ENCODE results near the gene BABAM2. TPM values are rescaled to one million over a fixed set of nuclear protein-coding genes. Genes with fewer than 3 reads are reported as not detected.
A peak's percentile ranks its signal among the peaks of the same experiment; 100 is the strongest.

BABAM2 gene
- total and polyA plus RNA-seq, 3 experiments from 2014 or later: 59.4 to 66.7 (median 65.6) TPM

- Mint-ChIP-seq H3K4me3 (no peak overlapping the region), H3K27ac (no peak overlapping the region), H3K4me1 (peaks cover 0 to 1% (median 0%) of the 10 kb centered on the region in 3 donors), H3K36me3 (peaks cover 0 to 5% (median 3%) of the 10 kb centered on the region in 3 donors), H3K9me3 (no peaks in the 10 kb centered on the region), H3K27me3 (no peaks in the 10 kb centered on the region)
- no peaks in the 10 kb centered on the region for H3K27me3 ChIP-seq (ENCODE audit: insufficient read depth, low read length, poor library complexity, severe bottlenecking)
- CTCF ChIA-PET: no interaction called here
- no peak for DNase-seq
- H3K9me3 ChIP-seq (ENCODE audit: low read length): no peaks in the 10 kb centered on the region
- no peak overlapping the region for H3K4me3 ChIP-seq (ENCODE audit: low read length)
- POLR2A ChIA-PET: no interaction called here
- no peak overlapping the region for H3K27ac ChIP-seq (ENCODE audit: low read depth, low read length)
- H3K36me3 ChIP-seq (ENCODE audit: insufficient read depth, low read length): no peaks in the 10 kb centered on the region
- H3K4me1 ChIP-seq (ENCODE audit: insufficient read depth, low read length): no peaks in the 10 kb centered on the region
Measured at GRCh38 chr2:28319118-28320008, 428.8 kb downstream of the BABAM2 start.

- no peak for DNase-seq
- H3K4me1 ChIP-seq (ENCODE audit: insufficient read depth, low read length): no peaks in the 10 kb centered on the region
- no peaks in the 10 kb centered on the region for H3K9me3 ChIP-seq (ENCODE audit: low read length)
- H3K27ac ChIP-seq (ENCODE audit: low read depth, low read length): no peak overlapping the region
- no peaks in the 10 kb centered on the region for H3K36me3 ChIP-seq (ENCODE audit: insufficient read depth, low read length)
- CTCF ChIA-PET: no interaction called here
- POLR2A ChIA-PET: no interaction called here
- peak overlapping the region in 1 of 8 donors; percentile 54 for H3K27ac Mint-ChIP-seq
- H3K36me3 Mint-ChIP-seq: peaks cover 0 to 5% (median 3%) of the 10 kb centered on the region in 3 donors
- H3K4me3 ChIP-seq (ENCODE audit: low read length): no peak overlapping the region
- H3K27me3 ChIP-seq (ENCODE audit: insufficient read depth, low read length, poor library complexity, severe bottlenecking): no peaks in the 10 kb centered on the region
- peaks cover 0 to 2% (median 1%) of the 10 kb centered on the region in 3 donors for H3K4me1 Mint-ChIP-seq
- no peaks in the 10 kb centered on the region for H3K9me3 Mint-ChIP-seq
- H3K4me3 Mint-ChIP-seq: no peak overlapping the region
- H3K27me3 Mint-ChIP-seq: no peaks in the 10 kb centered on the region
Measured at GRCh38 chr2:28320009-28320365, 429.5 kb downstream of the BABAM2 start.

GRCh38 chr2:28320371-28320770 is 429.8 kb downstream of the BABAM2 start:
- ChIA-PET POLR2A (no interaction called here), CTCF (no interaction called here)
- Mint-ChIP-seq H3K27me3 (no peaks in the 10 kb centered on the region), H3K36me3 (peaks cover 0 to 5% (median 3%) of the 10 kb centered on the region in 3 donors), H3K27ac (peak overlapping the region in 2 of 8 donors; percentile 54 to 65), H3K9me3 (no peaks in the 10 kb centered on the region), H3K4me3 (no peak overlapping the region), H3K4me1 (peaks cover 0 to 5% (median 1%) of the 10 kb centered on the region in 3 donors)
- Histone ChIP-seq H3K27ac (ENCODE audit: low read depth, low read length) (no peak overlapping the region), H3K4me3 (ENCODE audit: low read length) (no peak overlapping the region), H3K27me3 (ENCODE audit: insufficient read depth, low read length, poor library complexity, severe bottlenecking) (no peaks in the 10 kb centered on the region), H3K4me1 (ENCODE audit: insufficient read depth, low read length) (no peaks in the 10 kb centered on the region), H3K9me3 (ENCODE audit: low read length) (no peaks in the 10 kb centered on the region), H3K36me3 (ENCODE audit: insufficient read depth, low read length) (no peaks in the 10 kb centered on the region)
- no peak for DNase-seq

GRCh38 chr2:28321426-28321825 is 430.9 kb downstream of the BABAM2 start:
- POLR2A ChIA-PET: no interaction called here
- Mint-ChIP-seq H3K9me3 (no peaks in the 10 kb centered on the region), H3K4me1 (peaks cover 0 to 5% (median 1%) of the 10 kb centered on the region in 3 donors), H3K4me3 (no peak overlapping the region), H3K36me3 (peaks cover 0 to 5% (median 3%) of the 10 kb centered on the region in 3 donors), H3K27me3 (no peaks in the 10 kb centered on the region), H3K27ac (peak overlapping the region in 5 of 8 donors; percentile 12 to 57 (median 38))
- no peak overlapping the region for H3K27ac ChIP-seq (ENCODE audit: low read depth, low read length)
- CTCF ChIA-PET: no interaction called here
- no peaks in the 10 kb centered on the region for H3K36me3 ChIP-seq (ENCODE audit: insufficient read depth, low read length)
- no peak overlapping the region for H3K4me3 ChIP-seq (ENCODE audit: low read length)
- no peaks in the 10 kb centered on the region for H3K9me3 ChIP-seq (ENCODE audit: low read length)
- DNase-seq: no peak
- H3K4me1 ChIP-seq (ENCODE audit: insufficient read depth, low read length): no peaks in the 10 kb centered on the region
- no peaks in the 10 kb centered on the region for H3K27me3 ChIP-seq (ENCODE audit: insufficient read depth, low read length, poor library complexity, severe bottlenecking)

- H3K27me3 ChIP-seq (ENCODE audit: insufficient read depth, low read length, poor library complexity, severe bottlenecking): no peaks in the 10 kb centered on the region
- peaks cover 0 to 5% (median 1%) of the 10 kb centered on the region in 3 donors for H3K4me1 Mint-ChIP-seq
- ChIA-PET CTCF (no interaction called here), POLR2A (no interaction called here)
- no peaks in the 10 kb centered on the region for H3K4me1 ChIP-seq (ENCODE audit: insufficient read depth, low read length)
- no peak overlapping the region for H3K4me3 ChIP-seq (ENCODE audit: low read length)
- no peak overlapping the region for H3K4me3 Mint-ChIP-seq
- H3K27ac ChIP-seq (ENCODE audit: low read depth, low read length): no peak overlapping the region
- no peak for DNase-seq
- peak overlapping the region in 1 of 8 donors; percentile 72 for H3K27ac Mint-ChIP-seq
- H3K36me3 Mint-ChIP-seq: peaks cover 0 to 5% (median 3%) of the 10 kb centered on the region in 3 donors
- H3K27me3 Mint-ChIP-seq: no peaks in the 10 kb centered on the region
- no peaks in the 10 kb centered on the region for H3K9me3 ChIP-seq (ENCODE audit: low read length)
- no peaks in the 10 kb centered on the region for H3K36me3 ChIP-seq (ENCODE audit: insufficient read depth, low read length)
- no peaks in the 10 kb centered on the region for H3K9me3 Mint-ChIP-seq
Measured at GRCh38 chr2:28322051-28322450, 431.5 kb downstream of the BABAM2 start.

GRCh38 chr2:28322456-28322855 is 431.9 kb downstream of the BABAM2 start:
- ChIA-PET CTCF (no interaction called here), POLR2A (no interaction called here)
- no peaks in the 10 kb centered on the region for H3K9me3 ChIP-seq (ENCODE audit: low read length)
- H3K36me3 ChIP-seq (ENCODE audit: insufficient read depth, low read length): no peaks in the 10 kb centered on the region
- H3K27me3 ChIP-seq (ENCODE audit: insufficient read depth, low read length, poor library complexity, severe bottlenecking): no peaks in the 10 kb centered on the region
- no peaks in the 10 kb centered on the region for H3K4me1 ChIP-seq (ENCODE audit: insufficient read depth, low read length)
- Mint-ChIP-seq H3K4me3 (no peak overlapping the region), H3K36me3 (peaks cover 0 to 5% (median 5%) of the 10 kb centered on the region in 3 donors), H3K4me1 (peaks cover 0 to 5% (median 1%) of the 10 kb centered on the region in 3 donors), H3K27ac (peak overlapping the region in 1 of 8 donors; percentile 72), H3K27me3 (no peaks in the 10 kb centered on the region), H3K9me3 (no peaks in the 10 kb centered on the region)
- H3K4me3 ChIP-seq (ENCODE audit: low read length): no peak overlapping the region
- no peak overlapping the region for H3K27ac ChIP-seq (ENCODE audit: low read depth, low read length)
- DNase-seq: no peak

- H3K9me3 ChIP-seq (ENCODE audit: low read length): no peaks in the 10 kb centered on the region
- no peak overlapping the region for H3K27ac ChIP-seq (ENCODE audit: low read depth, low read length)
- H3K4me3 ChIP-seq (ENCODE audit: low read length): no peak overlapping the region
- Mint-ChIP-seq H3K4me3 (no peak overlapping the region), H3K36me3 (peaks cover 0 to 7% (median 5%) of the 10 kb centered on the region in 3 donors), H3K27me3 (no peaks in the 10 kb centered on the region), H3K27ac (peak overlapping the region in 4 of 8 donors; percentile 47 to 85 (median 70)), H3K9me3 (no peaks in the 10 kb centered on the region), H3K4me1 (peaks cover 0 to 5% (median 1%) of the 10 kb centered on the region in 3 donors)
- no peaks in the 10 kb centered on the region for H3K27me3 ChIP-seq (ENCODE audit: insufficient read depth, low read length, poor library complexity, severe bottlenecking)
- POLR2A ChIA-PET: no interaction called here
- DNase-seq: no peak
- no peaks in the 10 kb centered on the region for H3K36me3 ChIP-seq (ENCODE audit: insufficient read depth, low read length)
- no peaks in the 10 kb centered on the region for H3K4me1 ChIP-seq (ENCODE audit: insufficient read depth, low read length)
- CTCF ChIA-PET: no interaction called here
Measured at GRCh38 chr2:28322981-28323396, 432.5 kb downstream of the BABAM2 start.

- peaks cover 10 to 14% (median 12%) of the 10 kb centered on the region in 3 donors for H3K36me3 Mint-ChIP-seq
- H3K9me3 Mint-ChIP-seq: no peaks in the 10 kb centered on the region
Measured at GRCh38 chr2:28325173-28325566, 434.6 kb downstream of the BABAM2 start.

More at GRCh38 chr2:28325173-28325566, 434.6 kb downstream of the BABAM2 start:
- Mint-ChIP-seq H3K4me1 (peaks cover 0 to 5% (median 1%) of the 10 kb centered on the region in 3 donors), H3K4me3 (no peak overlapping the region), H3K27me3 (no peaks in the 10 kb centered on the region), H3K27ac (peak overlapping the region in 3 of 8 donors; percentile 51 to 88 (median 62))
- Histone ChIP-seq H3K27ac (ENCODE audit: low read depth, low read length) (no peak overlapping the region), H3K27me3 (ENCODE audit: insufficient read depth, low read length, poor library complexity, severe bottlenecking) (no peaks in the 10 kb centered on the region), H3K4me3 (ENCODE audit: low read length) (no peak overlapping the region), H3K9me3 (ENCODE audit: low read length) (no peaks in the 10 kb centered on the region), H3K36me3 (ENCODE audit: insufficient read depth, low read length) (no peaks in the 10 kb centered on the region), H3K4me1 (ENCODE audit: insufficient read depth, low read length) (no peaks in the 10 kb centered on the region)
- ChIA-PET CTCF (no interaction called here), POLR2A (no interaction called here)
- DNase-seq: no peak

Data from CD8-positive, alpha-beta memory T cell (primary cell).